NK-92 (cell line): ENCODE results near the gene CD19.
"Not testable (repeated sequence)": the region's sequence is repeated elsewhere in the genome, so short reads cannot be mapped to it uniquely, and the experiment has no call there.

Experiments used
- DNase-seq: peaks from one replicate; lab custom pipeline; 2025; ENCODE audit not compliant: unreplicated experiment; lab: John Stamatoyannopoulos, UW

The CD19 gene

DNA sequence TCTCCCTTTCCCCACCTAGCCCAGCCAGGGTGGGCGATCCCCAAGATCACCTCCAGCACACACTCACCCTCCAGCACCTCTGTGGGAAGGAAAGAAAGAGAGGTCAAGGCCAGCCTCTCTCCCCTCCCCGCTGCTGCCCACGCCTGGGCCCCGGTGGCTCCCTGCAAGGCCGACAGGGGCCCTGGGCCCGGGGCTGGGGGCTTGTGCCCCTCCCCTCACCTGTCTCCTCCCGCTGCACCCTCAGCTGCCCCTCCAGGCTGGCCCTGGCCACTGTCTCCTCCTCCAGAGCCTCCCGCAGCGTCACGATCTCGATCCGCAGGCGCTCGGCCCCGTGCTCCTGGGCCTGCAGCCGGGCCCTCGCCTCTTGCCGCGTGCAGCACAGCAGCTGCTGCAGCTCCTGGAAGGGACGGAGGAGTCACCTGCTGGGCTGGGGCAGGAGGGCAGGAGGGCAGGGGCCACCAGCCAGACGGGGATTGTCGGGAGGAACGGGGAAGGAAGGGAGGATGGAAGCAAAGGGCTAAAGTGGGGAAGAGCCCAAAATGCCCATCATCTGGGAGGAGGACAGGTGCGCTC, 25.9 kb upstream of the CD19 start:
- DNase-seq: no peak

DNA sequence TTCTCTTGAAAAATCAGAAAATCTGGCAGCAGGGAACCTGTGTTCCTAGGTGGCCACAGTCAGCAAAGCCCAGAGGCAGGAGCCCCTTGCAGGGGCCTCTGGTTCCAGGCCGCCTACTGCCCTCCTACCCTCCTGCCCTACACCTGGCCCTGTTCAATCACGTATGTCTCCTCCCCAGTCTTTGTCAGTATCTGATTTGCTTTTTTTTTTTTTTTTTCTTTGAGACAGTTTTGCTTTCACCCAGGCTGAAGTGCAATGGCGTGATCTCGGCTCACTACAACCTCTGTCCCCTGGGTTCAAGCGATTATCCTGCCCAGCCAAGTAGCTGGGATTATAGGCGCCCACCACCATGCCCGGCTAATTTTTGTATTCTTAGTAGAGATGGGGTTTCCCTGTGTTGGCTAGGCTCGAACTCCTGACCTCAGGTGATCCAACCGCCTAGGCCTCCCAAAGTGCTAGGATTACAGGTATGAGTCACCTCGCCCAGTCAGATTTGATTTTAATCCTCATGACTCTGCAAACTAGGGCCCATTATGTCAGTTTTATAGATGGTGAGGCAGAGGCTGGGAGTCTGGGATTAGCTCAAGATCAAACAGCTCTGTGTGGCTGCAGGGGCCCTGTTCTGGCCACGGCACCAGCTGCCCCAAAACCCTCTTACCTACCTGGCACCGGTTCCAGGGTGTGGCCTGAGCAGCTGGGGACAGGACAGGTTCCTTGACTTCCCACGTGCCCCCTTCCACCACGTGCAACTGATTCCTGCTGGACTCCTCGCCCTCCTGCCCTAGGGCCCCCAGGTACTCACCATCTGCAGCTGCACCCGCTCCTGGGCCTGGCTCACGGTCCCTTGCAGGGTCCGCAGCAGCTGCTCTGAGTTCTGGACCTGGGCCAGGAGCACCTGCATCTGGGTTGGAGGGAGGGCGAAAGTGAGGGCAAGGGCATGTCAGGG, 21.4 kb upstream of the CD19 start:
- DNase-seq: no peak

DNA sequence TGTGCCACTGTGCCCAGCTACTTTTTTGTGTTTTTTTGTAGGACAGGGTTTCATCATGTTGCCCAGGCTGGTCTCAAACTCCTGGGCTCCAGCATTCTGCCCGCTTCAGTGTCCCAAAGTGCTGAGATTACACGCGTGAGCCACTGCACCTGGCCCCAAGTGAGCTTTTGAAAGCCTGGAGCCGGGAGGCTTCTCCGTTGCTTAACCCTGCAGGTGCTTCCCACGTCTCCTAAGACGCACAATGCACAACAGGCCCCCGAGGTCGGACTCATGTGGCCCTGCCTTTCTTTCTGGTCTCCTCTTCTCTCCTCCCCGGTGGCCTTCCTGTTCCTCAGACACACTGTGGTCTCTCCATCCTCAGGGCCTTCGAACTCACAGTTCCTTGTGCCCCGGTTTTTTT, 19.2 kb upstream of the CD19 start:
- no peak for DNase-seq

DNA sequence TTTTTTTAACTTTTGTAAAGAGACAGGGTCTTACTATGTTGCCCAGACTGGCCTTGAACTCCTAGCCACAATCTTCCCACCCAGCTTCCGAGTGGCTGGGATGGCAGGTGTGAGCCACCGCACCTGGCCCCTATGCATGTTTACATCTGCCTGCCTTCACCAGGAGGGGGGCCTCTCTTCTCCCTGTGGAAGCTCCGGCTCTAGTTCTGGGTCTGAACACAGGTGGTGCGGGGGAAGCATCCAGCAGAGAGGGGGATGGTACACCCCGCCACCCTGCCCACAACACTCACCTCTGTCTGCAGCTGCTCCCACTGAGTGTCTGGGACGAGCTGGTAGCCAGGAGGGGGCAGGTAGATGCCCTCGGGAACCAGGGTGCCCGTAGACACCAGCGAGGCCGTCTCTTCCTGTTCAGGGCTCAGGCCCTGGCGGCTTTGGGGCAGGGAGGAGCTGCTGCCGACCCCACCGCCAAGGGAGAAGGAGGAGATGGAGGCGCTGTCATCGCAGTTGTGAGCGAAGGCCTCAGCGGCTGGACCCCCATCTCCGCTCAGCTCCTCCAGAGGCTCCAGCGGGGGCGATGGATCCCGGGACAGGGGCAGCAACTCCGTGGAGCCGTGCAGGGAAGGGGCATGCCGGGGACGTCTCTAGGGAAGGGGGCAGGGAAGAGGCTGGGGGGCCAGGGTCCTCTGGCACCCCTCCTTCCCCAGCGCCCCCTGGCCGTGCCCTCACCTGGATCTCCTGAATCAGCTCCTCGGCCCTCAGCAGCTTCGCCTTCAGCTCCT, 17.6 kb upstream of the CD19 start:
- DNase-seq: no peak

DNA sequence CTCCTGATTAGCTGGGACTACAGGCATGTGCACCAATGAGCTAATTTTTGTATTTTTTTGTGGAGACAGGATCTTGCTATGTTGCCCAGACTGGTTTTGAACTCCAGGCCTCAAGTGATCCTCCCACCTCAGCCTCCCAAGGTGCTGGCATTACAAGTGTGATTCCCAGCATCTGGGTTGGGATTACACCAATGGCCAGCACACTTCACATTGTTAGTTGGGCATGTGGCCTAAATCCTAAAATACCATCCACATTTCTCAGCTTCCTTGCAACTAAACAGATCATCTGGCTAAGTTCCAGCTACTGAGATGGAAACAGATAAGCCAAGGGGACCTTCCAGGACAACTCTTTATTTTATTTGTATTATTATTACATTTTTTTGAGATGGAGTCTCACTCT, 16.6 kb upstream of the CD19 start:
- DNase-seq: no peak

DNA sequence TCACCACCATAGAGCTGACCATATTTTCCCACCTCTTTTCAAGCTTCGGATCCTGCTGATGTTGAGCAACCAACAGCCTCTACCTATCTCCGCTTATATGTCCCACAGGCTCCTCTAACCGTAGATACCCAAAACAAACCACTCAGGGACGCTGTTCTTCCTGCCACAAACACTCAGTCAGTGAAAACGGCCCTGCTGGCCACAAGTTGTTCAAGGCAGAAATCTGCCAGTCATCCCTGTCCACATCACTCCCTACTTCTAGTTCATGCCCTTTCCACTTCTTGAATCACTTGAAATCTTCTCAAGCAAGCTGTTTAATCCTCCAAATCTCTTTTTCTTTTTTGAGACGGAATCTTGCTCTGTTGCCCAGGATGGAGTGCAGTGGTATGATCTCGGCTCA, 14.7 kb upstream of the CD19 start:
- no peak for DNase-seq

DNA sequence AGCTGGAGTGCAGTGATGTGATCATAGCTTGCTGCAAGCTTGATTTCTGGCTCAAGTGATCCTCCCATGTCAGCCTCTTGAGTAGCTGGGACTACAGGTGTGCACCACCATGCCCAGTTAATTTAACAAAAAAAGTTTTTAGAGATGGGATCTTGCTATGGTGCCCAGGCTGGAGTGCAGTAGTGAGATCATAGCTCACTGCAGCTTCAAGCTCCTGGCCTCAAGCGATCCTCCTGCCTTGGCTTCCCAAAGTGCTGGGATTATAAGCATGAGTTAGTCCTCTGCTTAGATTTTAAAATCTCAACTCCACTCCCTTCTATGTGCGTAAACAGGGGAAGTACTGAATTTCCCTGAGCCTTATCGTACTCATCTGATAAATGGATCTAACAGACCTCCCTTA, 13.1 kb upstream of the CD19 start:
- DNase-seq: no peak

DNA sequence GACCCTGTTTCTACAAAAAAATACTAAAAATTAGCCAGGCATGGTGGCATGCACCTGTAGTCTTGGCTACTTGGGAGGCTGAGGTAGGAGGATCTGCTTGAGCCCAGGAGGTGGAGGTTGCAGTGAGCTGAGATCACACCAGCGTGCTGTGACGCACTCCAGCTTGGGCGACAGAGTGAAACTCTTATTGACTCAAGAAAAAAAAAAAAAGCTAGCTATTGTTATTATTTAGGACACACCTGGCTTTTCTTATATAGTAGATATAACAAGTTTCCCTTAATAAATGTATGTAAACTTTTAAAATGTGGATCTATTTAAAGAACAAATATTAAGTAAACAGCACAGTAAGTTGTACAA, 8.6 kb upstream of the CD19 start:
- DNase-seq: no peak

DNA sequence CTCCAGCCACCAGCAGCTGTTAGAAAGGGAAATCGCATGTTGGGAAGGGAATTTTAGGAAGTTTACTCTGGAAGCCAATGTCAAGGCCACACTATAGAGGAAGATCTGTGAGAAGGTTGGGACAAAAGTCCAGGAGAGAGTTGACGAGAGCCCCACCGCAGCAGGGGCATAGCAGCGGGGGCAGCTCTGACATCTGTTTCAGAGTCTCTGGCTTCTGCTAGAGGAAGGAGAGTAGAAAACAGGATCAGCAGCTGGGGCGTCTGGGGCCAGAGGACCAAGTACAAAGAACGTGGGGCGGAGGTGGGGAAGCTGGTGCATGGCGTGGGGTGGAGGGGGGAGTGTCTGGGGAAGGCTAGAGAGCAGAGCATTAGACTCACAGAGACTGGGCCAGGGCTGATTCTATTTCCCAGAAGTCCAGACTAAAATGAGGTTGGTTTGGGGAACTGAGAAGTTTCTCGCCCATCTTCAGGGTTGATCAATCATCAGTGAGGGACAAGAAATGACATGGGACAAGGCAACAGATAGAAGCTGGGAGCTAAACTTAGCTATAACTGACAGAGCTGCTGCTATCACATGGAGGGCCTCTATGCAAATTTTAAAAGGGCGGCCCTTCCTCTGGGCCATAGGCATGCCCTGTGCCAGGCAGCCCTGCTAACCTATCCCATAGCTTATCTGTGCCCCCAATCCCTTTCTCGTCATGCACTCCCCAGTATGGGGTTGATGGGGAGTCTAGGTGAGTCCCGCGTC, 7.9 kb upstream of the CD19 start:
- no peak for DNase-seq

DNA sequence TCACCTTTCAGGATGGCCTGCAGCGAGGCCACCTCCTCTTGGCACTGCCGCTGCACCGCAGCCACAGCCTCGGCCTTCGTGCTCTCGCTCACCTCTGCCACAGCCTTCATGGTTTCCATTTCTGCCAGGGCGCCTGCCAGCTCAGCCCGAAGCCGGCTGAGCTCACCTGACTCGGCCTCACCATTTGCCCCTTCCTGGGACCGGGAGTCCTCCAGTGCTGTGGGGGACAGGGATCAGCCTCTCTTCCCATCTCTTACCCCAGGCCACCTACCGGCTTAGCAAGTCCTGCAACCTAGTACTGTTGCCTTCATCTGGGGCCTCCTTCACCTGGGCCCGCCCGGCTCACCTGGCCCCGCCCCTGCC, 7.4 kb upstream of the CD19 start:
- DNase-seq: no peak

DNA sequence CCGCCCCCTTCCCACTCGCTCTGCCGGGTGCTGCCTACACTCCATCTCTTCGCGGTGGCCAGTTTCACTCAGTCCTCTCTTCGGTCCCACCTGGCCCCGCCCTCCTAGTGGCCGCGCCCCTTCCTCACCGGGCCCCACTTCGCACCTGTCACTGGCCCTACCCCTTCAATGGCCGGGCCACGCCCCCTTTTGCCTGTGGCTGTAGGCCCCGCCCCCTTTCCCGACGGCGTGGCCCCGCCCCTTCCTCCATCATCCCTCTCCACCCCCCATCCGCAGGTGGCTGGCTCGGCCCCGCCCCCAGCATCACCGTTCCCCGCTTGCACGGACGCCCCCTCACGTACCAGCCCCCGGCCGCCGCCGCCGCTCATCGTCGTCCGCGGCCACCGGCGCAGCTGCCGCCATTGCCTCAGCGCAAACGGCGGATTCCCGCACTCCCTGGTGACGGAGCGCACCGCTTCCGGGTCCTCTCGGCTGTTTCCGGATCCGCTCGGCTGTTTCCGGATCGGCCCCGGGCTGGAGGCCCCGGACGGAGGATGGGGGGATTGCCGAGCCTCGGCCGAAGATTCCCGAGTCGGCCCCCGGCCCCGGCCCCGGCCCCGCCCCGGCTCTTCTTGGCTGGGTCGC, 6.9 kb upstream of the CD19 start, which contains the start of gene RABEP2:
TSS of gene RABEP2 (minus strand) at position 477 of the 624 bp plus-strand sequence. CDS start at position 402, 75 bp downstream.
- peak; percentile 42 for DNase-seq

DNA sequence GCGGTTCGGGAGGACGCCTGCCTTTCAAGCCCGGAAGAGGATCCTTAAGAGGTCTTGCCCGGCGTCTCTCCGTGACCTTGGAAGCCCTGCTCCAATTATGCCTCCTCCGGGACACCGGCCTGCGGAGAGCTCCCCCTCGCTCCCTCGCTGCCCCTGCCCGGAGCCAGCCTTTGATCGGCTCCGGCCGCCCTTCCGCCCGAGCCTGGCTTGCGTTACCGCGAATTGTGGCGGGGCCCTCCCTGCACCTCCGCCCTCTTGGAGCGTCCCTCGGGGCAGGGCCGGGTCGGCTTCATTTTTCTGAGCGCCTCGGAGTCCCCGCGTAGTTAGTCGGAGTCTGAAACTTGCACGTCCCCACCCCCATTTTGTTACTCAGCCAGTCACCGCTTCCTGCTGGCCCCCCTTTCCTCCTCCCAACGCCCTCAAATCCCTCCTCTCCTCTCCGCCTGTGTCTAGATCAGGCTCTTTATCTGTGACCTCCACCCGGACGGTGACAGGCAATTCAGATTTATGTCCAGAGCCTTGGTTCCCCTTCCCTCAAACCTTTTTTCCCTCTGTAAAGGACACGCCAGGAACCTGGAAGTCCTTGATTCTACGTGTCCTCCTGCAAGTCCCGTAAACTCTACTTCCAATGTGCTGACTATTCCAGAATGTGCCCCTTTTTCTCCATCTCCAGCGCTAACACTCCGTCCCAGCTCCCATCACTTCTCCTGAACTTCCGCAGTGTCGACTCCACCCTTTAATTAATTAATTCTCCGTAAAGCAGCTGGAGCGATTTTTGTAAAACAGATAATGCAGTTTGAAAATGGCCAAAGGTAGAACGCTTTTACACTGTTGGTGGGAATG, 6.2 kb upstream of the CD19 start:
- DNase-seq: no peak

DNA sequence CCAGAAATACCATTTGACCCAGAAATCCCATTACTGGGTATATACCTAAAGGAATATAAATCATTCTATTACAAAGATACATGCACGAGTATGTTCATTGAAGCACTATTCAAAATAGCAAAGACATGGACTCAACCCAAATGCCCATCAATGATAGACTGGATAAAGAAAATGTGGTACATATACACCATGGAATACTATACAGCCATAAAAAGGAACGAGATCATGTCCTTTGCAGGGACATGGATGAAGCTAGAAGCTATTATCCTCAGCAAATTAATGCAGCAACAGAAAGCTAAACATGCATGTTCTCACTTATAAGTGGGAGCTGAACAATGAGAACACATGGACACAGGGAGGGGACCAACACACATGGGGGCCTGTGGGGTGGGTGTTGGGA, 5.5 kb upstream of the CD19 start:
- not testable (repeated sequence) for DNase-seq

DNA sequence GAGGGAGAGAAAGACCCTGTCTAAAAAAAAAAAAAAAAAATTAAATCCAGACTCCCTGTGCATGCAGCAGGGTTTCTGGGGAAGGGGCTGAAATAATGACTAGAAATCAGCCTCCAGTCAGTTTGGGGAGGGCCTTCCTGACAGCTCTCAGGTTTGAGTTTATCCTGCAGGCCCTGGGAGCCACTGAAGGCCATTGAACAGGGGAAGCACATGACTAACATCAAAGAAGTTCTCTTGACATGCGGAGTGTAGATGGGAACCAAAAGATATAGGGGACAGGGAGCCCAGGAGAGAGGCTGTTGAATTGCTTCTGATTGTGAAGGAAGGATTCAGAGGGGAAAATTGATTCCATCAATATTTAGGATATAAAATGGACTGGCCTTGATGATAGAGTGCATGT, 4.0 kb upstream of the CD19 start:
- no peak for DNase-seq

DNA sequence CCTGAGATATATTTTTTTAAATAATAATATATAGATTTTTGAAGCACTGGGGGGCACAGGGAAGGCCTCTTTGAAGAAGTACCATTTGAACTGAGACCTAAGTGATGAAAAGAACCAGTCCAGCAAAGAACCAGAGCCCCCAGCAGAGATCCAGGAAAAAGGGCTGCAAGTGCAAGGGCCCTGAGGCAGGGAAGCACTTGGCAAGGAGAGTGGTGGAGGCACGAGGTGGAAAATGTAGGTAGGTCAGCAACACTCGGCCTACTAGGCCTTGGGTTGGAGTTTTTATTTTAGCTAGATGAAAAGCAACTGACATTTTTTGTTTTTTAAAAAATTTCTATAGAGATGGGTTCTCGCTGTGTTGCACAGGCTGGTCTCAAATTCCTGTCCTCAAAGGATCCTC, 1.6 kb upstream of the CD19 start:
- no peak for DNase-seq

DNA sequence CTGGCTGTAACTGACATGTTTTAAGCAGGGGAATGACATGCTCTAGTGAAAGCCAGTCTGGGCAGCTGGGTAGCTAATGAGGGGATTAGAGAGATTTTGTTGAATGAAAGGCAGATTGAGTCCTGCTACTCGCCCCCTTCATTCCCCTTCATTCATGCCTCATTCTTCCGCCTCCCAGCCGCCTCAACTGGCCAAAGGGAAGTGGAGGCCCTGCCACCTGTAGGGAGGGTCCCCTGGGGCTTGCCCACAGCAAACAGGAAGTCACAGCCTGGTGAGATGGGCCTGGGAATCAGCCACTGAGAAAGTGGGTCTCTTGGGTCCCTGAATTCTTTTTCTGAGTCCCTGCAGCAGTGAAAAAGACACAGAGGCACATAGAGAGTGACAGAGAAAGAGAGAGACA, 1.1 kb upstream of the CD19 start:
- DNase-seq: no peak

DNA sequence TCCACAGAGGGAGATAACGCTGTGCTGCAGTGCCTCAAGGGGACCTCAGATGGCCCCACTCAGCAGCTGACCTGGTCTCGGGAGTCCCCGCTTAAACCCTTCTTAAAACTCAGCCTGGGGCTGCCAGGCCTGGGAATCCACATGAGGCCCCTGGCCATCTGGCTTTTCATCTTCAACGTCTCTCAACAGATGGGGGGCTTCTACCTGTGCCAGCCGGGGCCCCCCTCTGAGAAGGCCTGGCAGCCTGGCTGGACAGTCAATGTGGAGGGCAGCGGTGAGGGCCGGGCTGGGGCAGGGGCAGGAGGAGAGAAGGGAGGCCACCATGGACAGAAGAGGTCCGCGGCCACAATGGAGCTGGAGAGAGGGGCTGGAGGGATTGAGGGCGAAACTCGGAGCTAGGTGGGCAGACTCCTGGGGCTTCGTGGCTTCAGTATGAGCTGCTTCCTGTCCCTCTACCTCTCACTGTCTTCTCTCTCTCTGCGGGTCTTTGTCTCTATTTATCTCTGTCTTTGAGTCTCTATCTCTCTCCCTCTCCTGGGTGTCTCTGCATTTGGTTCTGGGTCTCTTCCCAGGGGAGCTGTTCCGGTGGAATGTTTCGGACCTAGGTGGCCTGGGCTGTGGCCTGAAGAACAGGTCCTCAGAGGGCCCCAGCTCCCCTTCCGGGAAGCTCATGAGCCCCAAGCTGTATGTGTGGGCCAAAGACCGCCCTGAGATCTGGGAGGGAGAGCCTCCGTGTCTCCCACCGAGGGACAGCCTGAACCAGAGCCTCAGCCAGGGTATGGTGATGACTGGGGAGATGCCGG, 769 bp downstream of the CD19 start:
- no peak for DNase-seq

DNA sequence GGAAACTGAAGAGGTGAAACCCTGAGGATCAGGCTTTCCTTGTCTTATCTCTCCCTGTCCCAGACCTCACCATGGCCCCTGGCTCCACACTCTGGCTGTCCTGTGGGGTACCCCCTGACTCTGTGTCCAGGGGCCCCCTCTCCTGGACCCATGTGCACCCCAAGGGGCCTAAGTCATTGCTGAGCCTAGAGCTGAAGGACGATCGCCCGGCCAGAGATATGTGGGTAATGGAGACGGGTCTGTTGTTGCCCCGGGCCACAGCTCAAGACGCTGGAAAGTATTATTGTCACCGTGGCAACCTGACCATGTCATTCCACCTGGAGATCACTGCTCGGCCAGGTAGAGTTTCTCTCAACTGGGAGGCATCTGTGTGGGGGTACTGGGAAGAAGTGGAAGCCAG, 1.4 kb downstream of the CD19 start:
- DNase-seq: no peak

DNA sequence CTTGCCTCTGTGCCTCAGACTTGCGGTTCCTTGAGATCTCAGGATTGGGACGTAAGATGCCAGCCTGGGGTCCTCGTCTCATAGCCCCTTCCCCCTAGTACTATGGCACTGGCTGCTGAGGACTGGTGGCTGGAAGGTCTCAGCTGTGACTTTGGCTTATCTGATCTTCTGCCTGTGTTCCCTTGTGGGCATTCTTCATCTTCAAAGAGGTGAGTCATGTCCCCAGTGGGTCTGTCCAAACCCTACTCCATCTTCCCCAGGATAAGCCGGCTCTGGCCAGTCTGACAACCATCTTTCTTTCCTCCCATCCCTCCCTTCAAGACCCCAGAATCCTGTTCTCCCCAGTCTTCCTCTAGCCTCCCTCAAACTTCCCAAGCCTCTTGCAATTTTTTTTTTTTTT, 3.6 kb downstream of the CD19 start:
- DNase-seq: no peak
